Fibroblast of pulmonary artery (primary cell): ENCODE results near the gene HOXB7.

ENCODE experiments used
- DNase-seq: peaks from one replicate; pipeline ENCODE4 v3.0.0-alpha.2; 2010; ENCODE audit warnings: low read depth
- H3K4me3 ChIP-seq: replicated peaks from 2 replicates; pipeline ENCODE4 v1.5.1; 2011; ENCODE audit warnings: low read depth, mild to moderate bottlenecking, control low read depth, low read length, moderate library complexity
- TF ChIP-seq, protein P1 (sequence below): IDR thresholded peaks from 2 replicates; pipeline ENCODE4 v1.5.1; 2011; ENCODE audit warnings: mild to moderate bottlenecking, control low read depth, low read length, inconsistent platforms; ENCODE audit errors: missing control alignments

The HOXB7 gene

DNA sequence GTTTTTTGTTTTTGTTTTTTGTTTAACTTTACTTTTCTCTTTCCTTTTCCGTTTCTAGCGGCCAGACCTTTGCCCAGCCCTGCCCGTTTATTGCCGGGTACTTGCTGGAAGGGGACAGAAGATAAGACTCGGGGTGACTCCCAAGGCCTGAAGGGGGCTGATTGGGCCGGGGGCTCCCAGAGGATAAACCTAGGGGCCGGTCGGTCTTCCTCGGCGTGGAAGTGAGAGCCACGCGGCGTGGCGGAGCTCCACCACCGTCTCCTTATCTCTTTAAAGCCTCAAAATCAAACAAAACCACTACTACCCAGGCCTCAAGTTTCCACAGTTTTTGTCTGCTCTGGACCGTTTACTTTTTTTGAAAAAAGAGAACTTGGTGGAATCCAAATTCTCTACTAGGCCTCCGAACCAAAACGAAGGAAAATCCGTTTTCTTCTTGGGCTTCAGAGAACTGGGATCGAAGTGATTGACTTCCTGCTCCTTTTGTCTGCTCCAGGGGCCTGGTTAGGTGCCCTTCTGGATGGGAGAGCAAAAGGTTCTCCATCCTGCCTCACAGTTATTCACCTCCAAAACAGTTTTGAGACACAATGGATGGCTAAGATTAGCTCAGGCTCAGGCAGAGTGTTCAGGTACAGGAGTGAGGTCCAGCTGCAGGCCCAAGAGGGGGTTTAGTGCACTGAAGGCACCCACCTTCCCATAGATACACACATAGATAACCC lies 23.8 kb upstream of the HOXB7 start:
- no peak overlapping the region for H3K4me3 ChIP-seq
- no peak for DNase-seq
- TF ChIP-seq, protein P1, sequence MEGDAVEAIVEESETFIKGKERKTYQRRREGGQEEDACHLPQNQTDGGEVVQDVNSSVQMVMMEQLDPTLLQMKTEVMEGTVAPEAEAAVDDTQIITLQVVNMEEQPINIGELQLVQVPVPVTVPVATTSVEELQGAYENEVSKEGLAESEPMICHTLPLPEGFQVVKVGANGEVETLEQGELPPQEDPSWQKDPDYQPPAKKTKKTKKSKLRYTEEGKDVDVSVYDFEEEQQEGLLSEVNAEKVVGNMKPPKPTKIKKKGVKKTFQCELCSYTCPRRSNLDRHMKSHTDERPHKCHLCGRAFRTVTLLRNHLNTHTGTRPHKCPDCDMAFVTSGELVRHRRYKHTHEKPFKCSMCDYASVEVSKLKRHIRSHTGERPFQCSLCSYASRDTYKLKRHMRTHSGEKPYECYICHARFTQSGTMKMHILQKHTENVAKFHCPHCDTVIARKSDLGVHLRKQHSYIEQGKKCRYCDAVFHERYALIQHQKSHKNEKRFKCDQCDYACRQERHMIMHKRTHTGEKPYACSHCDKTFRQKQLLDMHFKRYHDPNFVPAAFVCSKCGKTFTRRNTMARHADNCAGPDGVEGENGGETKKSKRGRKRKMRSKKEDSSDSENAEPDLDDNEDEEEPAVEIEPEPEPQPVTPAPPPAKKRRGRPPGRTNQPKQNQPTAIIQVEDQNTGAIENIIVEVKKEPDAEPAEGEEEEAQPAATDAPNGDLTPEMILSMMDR, result no peak

DNA sequence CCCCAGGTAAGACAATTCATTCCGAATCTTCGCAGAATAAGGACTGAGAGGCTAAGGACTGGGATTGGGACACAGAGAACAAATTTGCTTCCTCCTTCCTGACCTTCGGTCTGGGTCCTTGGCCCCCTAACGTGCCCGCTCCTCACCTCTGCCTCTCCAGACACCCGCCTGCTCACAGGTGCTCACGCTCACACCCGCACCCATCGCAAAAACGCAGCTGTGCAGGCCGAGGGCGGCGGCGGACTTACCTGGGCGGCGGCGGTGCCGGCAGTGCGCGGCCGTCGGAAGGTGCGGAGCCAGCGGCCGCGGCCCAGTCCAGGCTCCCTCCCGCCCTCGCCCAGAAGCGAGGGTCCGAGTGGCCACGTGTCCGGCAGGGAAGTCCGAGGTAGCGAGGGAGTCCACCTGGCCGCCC lies 22.5 kb upstream of the HOXB7 start:
- no peak for DNase-seq
- TF ChIP-seq, protein P1, result no peak
- H3K4me3 ChIP-seq, result no peak overlapping the region

DNA sequence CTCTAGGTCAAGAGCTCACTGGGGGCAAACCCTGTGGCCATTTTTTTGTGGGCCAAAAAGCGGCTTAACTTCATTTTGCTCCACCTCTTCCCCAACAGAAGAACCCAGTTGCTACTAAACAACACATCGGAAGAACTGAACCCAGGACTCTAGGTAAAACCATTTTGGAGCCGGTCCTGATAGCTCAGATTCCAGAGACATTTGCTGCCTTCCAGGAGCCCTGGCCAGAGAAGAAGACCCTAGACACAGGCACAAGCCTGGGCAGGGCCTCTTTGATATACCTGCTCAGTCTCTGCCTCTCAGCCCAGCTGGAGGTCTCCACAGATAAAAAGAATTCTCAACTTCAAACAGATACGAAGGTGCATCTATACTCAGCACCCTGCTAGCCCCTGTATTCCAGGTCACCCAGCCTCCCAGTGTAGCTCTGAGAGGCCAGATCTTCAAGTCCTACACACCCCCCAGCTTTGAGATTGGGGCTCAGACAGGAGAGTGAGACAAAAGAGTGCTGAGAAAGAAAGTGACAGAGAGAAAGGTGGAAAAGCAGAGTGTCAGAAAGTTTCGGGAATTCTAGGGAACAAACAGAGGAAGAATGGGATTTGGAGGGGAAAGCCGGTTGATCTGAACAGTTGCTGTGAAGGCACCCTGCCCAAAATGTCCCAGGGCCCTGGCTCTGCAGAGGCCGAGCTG lies 21.9 kb upstream of the HOXB7 start:
- no peak overlapping the region for H3K4me3 ChIP-seq
- DNase-seq, result no peak
- TF ChIP-seq, protein P1, result no peak

DNA sequence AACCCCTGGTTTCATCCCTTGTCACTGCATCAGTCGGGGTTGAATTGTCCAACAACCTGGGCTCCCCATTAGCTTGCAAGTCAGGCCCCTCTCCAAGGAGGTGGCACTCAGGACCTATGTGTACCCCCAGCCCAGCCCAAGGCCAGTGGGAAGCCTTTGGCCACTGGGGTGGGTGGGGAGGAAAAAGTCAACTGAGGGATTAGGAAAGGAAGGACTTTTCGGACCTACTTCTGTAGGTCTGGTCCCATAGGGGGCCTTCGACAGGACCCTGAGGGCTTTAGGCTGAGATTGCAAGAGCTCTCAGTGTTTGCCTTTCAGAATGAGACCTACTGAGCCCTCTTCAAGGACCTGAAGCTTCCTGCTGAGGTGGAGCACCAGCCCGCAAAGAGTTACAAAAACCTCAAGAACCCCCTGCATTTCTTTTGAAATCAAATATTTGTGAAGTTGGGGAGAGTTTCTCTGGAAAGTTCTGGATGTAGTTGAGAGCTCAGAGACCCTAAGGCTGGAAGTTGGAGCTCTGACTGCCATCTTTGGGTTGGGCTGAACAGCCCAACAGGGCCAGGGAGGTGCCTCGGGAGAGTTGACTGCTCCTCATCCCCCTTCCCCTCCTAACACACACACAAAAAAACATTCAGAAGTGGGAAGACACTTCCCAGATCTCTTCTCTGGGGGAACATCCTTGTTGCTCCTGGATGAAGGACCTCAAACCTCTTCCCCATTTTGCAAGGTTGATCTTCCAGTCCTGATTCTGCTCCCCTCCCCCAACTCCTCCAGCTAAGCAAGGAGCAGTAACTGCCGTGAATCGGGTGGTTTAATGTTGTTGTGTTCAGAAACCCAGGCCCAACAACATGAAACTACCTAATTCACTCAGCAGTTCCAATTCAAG lies 21.1 kb upstream of the HOXB7 start:
- DNase-seq, result no peak
- TF ChIP-seq, protein P1, result no peak

DNA sequence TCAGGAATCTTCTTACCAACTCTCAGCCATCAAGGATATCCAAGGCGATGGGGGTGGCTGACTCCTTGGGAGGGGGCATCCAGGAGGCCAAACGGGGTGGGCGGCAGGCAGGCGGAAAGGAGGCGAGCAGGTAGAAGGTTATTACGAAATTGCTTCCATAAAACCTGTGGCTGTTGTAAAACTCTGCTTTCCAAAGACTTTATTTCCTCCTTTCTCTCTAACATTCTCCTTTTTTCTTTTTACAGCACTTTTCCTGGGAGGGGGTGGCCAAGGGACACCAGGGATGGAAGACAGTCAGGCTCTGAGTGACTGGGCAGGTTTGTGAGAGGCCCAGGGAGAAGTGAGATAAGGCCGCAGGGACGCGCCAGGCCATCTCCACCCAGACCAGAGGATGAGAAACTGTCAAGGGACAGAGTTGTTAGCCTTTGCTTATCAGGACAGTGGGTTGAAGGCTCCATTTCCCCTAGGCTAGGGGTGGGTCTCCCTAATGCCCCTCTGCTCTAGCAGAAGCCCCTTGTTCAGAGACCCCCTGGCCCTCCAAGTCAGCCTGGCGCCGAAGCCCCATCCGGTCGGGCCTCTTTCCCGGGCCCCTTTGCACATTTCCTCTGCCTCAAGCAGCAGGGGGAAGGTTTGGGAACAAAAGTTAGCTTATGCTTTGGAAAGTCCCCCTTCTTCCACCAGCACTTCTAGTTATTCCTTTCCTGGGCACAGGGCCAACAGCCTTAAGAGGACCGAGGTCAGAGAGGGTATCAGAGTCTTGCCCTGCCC lies 20.3 kb upstream of the HOXB7 start:
- TF ChIP-seq, protein P1, result no peak
- DNase-seq, result no peak
- no peak overlapping the region for H3K4me3 ChIP-seq

More for the DNA sequence above, 21.1 kb upstream of the HOXB7 start:
- no peak overlapping the region for H3K4me3 ChIP-seq

DNA sequence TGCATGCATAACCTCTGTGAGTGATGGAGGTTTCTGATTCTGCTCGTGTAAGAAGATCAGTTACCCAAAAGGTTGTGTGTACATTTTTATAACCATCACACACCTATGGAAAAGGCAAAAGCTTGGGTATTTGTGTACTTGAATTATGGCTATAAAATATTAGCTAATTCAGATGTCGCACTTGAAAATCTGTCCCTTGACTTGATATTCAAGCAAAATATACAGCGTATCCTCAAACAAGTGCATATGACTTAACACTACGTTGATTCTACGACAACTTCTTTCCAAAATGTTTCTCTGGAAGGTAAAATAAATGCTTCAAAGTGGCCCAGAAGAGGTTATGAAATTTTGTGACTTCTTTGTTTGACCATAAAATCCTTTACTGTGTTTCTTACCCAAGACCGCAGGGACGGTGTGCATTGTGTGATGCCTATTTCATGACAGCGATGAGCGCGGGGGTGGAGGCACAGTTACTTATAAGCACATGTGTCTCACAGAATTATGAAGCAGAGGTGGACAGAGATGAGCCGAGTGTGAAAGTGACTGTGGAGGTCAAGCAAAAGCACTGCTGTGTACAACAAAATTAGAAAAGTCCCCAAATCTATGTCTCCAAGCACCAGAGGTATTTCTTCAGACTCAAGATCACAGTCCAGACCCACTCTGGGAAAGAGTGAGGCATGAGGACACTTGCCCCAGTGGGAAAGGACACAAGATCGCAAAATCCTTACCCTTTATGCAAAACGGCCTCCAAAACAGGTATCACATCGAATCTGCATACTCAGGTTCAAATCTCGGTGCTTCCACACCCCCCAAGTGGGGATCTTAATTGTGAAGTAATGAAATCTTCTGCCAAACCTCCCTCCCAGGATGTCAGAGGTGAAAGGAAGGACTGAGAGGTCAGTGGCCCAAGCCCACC lies 19.4 kb upstream of the HOXB7 start:
- H3K4me3 ChIP-seq, result no peak overlapping the region
- TF ChIP-seq, protein P1, result no peak
- no peak for DNase-seq
